HG03342 (cell line): ENCODE data around the gene UBFD1.
"Not testable (repeated sequence)": the region's sequence is repeated elsewhere in the genome, so short reads cannot be mapped to it uniquely, and the experiment has no call there.

Experiments
- ATAC-seq: cut with Tn5 transposase; IDR thresholded peaks from one replicate; pipeline ENCODE4 v1.9.1; 2021; ENCODE audit warnings: mild to moderate bottlenecking, moderate library complexity; ENCODE audit not compliant: unreplicated experiment

The UBFD1 gene

DNA sequence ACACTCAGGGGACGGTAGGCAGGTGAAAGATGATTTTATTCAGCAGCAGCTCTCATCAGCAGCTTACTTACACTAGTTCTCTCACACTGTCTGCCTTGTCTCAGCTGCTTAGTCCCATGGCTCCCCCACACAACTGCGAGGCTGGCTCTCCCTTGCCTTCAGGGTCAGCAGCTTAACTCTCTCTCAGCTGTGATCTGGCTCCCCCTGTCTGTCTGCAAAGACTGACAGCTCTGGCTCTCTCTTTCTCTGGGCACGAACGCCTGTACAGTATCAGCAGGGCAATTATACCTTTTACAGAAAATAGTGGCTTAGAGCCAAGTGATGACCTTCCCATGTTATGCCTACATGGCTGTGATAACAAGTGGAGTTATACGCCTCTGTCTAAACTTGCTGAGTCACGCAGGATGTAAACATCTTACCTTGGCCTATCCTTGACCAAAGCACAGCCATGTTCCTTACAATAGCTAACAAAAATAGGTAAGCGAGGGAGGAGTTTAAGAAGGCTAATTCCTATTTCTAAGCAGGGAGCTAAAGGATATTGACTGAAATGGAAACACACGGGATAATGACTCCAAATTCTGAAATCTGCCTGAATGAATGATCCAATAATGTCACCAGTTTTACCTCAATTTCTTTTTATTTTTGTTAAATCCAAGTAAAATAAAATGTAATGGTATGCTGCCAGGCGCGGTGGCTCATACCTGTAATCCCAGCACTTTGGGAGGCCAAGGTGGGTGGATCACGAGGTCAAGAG, 39.7 kb downstream of the UBFD1 start:
- ATAC-seq: no peak

DNA sequence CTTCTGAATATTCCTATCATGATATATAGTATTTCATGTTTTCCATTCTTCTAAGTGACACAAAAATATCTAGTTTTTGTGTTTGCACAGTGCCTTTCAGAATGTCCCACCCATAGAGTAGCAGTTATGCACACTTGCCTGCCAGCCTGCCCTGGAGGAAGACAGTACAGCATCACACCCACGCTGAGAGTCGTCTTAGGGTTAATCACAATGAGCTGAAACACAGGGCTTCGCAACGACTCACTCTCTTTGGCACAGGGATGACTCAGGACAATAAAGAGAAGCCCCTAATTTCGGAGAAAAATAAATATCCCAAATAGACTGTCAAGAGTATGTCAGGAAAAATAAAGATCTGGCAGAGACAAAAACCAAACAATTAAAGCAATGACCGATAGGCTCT, 50.2 kb downstream of the UBFD1 start:
- no peak for ATAC-seq

GRCh38 chr16:23608194-23608593, 50.7 kb downstream of the UBFD1 start:
- no peak for ATAC-seq

GRCh38 chr16:23609929-23610328, 52.4 kb downstream of the UBFD1 start:
- no peak for ATAC-seq

DNA sequence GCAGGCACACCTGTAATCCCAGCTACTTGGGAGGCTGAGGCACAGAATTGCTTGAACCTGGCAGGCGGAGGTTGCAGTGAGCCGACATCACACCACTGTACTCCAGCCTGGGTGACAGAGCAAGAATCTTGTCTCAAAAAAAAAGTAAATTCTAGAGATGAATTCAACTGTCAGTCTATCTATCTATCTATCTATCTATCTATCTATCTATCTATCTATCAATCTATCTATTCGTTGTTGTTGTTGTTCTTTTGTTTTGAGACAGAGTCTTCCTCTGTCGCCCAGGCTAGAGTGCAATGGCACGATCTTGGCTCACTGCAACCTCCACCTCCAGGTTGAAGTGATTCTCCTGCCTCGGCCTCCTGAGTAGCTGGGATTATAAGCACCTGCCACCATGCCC, 53.4 kb downstream of the UBFD1 start:
- not testable (repeated sequence) for ATAC-seq

DNA sequence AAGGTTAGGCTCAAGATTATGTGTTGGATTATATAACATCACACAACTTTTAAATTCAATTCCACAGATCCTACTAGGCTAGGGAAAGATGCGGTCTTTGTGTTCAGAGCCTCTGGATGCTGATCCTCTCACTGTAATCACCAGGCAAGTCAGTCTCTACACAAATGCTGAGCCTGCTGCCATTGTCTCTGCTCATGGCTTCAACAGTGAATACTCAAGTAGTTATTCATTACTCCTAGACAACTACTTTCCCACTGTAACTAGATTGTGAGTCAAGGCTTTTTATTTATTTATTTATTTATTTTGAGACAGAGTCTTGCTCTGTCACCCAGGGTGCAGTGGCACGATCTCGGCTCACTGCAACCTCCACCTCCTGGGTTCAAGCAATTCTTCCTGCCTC, 54.4 kb downstream of the UBFD1 start:
- no peak for ATAC-seq

DNA sequence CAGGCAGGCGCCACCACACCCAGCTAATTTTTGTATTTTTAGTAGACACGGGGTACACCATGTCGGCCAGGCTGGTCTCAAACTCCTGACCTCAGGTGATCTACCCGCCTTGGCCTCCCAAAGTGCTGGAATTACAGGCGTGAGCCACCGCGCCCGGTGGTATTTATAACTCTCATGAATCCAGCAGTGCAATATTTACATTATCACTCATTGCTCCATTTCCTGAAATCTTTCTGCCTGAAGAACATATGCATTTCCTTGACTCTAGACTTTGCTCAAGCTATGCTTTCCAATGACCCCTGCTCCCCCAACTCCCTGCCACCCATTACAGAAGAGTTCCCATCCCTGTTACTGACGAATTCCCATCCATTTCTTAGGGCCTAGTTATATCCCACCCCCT, 58.3 kb downstream of the UBFD1 start:
- ATAC-seq: no peak
